ENCODE data around the gene RRN3.
"Not testable (repeated sequence)": the region's sequence is repeated elsewhere in the genome, so short reads cannot be mapped to it uniquely, and the experiment has no call there.

The RRN3 gene

DNA sequence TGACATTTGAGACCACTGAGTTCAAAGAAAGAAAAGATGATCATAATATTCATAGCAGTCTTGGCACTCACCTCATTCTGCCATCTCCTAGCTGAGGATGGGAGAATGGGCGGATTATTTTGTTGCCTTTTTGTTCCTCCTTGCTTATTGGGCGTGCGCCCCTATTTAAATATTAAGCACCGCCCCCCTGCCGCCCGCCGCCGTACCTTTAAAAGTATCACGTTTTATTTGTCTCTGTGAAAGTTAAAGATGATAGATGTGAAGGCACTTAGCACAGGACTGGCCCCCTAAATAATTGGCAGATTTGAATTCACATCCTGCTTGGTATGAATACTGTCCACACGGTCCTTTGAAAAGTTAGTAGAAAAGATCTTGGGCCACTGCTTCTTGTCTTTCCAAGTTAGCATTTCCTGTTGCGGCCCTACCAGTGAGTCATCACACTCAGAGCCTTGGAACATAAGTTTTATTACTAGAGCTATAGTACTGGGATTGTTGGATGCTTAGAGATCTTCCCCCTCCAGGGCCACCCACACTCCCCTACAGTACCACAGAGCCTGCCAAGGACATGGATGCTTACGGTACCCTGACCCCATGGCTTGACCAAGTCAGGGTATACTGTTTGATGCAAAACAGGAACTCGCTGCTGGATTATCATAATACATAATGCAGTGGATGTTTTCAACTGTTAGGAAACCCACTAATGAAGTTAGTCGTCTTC lies 68.7 kb downstream of the RRN3 start:
- DNase-seq, result not testable (repeated sequence)

DNA sequence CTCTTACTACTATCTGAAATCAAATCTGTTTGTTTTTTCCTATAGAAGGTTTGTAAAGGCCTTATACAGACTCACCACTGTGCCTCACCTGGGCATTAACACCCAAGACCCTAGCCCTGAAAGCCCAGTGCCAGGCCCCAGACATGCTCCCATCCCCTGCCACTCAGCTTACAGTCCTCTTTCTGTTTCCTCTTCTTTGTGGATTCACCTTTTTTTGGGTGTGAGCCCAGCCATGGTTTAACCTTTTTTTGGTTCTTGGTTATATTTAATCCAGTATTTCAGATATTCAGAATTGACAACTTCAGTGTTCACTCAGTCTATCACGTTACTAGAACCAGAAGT lies 69.2 kb downstream of the RRN3 start:
- not testable (repeated sequence) for DNase-seq

DNA sequence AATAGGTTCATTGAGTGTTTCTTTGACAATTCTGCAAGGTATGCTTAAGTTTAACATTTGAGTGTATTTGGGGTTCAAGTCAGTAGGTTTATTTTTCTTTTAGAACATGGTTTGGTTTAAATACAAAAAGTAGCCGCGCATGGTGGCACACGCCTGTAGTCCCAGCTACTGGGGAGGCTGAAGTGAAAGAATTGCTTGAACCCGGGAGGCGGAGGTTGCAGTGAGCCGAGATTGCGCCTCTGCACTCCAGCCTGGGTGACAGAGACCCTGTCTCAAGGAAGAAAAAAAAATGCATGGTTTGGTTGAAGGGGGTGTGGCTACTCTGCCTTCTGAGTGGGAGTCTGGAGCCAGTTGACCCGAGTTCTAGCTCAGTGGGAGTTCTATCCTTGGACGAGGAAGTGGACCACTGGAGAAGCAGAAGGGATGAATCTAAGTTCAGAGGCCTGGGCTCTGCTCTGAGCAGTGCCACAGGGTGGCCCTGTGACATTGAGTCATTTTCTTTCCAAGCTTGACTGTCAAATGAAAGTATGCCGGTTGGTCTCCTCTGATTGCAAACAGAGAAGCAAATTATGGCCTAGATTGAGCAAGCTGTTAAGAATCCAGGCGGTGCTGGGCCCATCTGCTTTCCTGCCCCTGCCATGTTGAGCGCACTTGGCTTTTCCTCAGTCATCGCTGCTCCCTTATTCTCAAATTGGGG lies 70.5 kb downstream of the RRN3 start:
- not testable (repeated sequence) for DNase-seq

DNA sequence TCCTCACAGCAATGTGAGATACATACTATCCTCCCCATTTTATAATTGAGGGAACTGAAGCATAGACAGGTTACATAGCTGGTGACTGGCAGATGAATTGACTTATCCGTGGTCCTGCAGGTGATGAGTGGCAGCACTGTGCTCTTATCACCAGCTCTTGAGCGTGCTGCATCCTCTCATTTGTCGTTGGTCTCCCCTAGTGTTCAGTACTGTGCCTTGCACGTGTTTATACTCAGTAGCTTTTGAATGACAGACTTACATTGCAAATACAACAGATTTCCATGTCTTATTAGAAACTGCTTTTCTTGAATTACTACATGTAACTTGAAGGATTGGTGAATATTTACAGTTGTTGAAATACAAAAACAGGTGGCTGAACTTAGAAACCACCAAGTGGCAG lies 71.9 kb downstream of the RRN3 start:
- peak in 1 of 2 experiments; percentile 66 for DNase-seq

DNA sequence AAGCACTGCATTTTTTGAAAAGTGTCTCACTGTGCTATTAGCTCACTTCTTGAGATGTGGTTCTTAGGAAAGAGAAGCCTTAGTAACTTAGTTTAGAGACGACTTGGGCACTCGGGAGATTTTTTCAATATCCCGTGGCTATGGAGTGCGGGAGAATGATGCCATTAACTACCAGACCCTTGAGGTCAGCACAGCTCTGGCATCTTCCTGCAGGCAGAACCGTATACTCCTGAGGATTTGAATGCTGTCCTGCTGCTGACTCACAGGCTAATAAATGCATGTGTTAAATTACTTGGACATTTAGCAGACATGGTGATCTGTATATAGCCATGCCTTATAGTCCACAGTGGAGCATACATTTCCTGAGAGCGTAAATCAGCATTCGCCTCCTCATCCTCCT lies 72.6 kb downstream of the RRN3 start:
- DNase-seq, result not testable (repeated sequence)

DNA sequence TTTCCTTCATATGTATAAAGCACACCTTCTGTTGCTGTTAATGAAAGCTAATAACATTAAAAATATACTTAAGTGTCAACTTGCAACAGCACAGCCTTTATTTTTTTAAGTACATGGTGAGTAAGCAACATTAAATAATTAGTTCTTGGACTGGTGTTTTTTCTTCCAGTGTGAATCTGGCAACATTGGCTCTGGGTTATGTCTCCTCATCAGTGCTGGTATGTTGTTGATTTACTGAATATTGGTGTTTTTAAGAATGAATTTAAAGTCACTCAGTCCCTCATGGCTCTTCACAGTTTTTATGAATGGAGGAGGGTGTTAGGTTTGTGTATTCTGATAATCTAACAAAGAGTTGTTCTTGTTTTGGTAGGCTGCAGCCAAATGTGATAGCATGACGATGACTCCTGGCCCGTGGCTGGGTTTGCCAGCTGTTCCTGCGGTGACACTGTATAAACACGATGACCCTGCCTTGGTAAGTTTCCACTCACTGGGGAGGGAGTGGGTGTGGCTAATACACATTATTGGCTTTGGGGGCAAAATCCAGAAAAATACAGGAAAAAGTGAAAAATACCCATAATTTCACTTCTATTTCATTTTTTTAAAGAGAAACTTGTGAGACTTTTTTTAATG lies 77.0 kb downstream of the RRN3 start:
- not testable (repeated sequence) for DNase-seq

DNA sequence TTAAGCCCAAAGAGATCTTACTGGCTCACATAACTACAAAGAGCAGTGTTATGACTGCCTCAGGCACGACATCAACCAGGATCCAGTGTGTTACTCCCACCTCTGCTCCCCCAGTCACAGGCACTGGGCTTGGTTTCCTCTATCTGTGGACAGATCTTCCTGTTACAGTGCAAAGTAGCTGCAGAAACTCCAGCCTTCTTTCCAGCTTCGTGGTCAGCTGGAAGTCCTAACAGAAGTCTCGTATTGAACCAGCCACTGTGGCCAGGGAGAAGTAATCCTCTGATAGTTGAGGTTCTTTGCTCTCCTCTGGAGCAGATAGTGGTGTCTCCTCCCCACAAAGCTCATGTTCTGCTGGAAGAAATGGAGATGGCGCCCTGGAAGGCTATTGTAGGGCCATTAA lies 77.7 kb downstream of the RRN3 start:
- DNase-seq, result not testable (repeated sequence)

DNA sequence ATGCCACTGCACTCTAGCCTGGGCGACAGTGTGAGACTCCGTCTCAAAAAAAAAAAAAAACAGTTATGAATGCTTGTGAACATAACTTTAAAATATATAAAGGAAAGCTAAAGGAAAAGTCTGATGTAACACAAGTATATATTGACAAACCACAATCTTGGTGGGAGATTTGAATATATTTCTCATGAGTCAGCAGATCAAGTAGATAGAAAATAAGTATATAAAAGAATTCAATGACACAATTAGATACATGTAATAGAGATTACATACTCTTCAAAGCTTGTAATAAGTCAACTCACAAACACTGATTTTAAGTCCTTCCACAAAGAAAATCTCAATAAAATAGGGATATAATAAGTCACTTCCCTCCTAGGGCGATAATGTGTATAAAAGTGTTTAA lies 78.4 kb downstream of the RRN3 start:
- DNase-seq, result not testable (repeated sequence)

DNA sequence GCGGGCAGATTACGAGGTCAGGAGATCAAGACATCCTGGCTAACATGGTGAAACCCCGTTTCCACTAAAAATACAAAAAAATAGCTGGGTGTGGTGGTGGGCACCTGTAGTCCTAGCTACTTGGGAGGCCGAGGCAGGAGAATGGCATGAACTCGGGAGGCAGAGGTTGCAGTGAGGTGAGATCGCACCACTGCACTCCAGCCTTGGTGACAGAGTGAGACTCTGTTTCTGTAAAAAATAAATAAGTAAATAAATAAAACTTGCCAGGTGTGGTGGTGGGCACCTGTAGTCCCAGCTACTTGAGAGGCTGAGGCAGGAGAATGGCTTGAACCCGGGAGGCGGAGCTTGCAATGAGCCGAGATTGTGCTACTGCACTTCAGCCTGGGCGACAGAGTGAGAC lies 81.1 kb downstream of the RRN3 start:
- DNase-seq, result not testable (repeated sequence)
